ES-I3 (cell line): ENCODE results near the gene RFTN1.

Experiments
- H3K36me3 ChIP-seq: 2 replicates; pipeline ENCODE4 v1.6.1; 2013; ENCODE audit warnings: mild to moderate bottlenecking, low read length, control low read depth, moderate library complexity; ENCODE audit not compliant: insufficient read depth
- H3K4me1 ChIP-seq: 2 replicates; pipeline ENCODE4 v1.6.1; 2013; ENCODE audit warnings: mild to moderate bottlenecking, control low read depth, low read length; ENCODE audit not compliant: insufficient read depth
- H3K9ac ChIP-seq: 2 replicates; pipeline ENCODE4 v1.6.1; 2013; ENCODE audit warnings: low read depth, mild to moderate bottlenecking, low read length, moderate library complexity
- H3K9me3 ChIP-seq: 2 replicates; pipeline ENCODE4 v1.6.1; 2013; ENCODE audit warnings: mild to moderate bottlenecking, low read length, moderate library complexity; ENCODE audit not compliant: control insufficient read depth, insufficient read depth

Gene RFTN1

DNA sequence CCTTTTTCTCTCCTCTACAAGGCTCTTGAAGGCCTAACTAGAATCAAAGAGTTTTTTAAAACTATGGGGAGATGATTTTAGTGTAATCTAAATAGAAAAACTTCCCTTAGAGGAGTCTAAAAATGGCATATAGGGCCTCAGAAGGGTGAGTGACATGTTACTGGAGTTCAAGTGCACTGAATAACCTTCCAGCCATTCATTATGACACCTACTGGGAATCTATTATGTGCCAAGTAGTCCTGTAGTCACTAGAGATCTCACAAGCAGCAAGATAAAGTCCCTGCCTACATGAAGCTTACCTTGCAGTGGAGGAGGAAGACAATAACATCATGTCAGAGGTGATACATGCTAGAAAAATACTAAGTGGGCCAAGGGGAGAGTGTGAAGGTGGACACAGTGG is 152.4 kb downstream of the RFTN1 start:
- Histone ChIP-seq H3K4me1 (no peaks in the 10 kb centered on the region), H3K9me3 (no peaks in the 10 kb centered on the region), H3K36me3 (no peaks in the 10 kb centered on the region), H3K9ac (no peak overlapping the region)

GRCh38 chr3:16359331-16359730 is 154.2 kb downstream of the RFTN1 start:
- Histone ChIP-seq H3K9ac (no peak overlapping the region), H3K36me3 (no peaks in the 10 kb centered on the region), H3K4me1 (no peaks in the 10 kb centered on the region), H3K9me3 (no peaks in the 10 kb centered on the region)

GRCh38 chr3:16358336-16358735 is 155.2 kb downstream of the RFTN1 start:
- no peaks in the 10 kb centered on the region for H3K9me3 ChIP-seq
- H3K9ac ChIP-seq, result no peak overlapping the region
- no peaks in the 10 kb centered on the region for H3K36me3 ChIP-seq
- no peaks in the 10 kb centered on the region for H3K4me1 ChIP-seq

DNA sequence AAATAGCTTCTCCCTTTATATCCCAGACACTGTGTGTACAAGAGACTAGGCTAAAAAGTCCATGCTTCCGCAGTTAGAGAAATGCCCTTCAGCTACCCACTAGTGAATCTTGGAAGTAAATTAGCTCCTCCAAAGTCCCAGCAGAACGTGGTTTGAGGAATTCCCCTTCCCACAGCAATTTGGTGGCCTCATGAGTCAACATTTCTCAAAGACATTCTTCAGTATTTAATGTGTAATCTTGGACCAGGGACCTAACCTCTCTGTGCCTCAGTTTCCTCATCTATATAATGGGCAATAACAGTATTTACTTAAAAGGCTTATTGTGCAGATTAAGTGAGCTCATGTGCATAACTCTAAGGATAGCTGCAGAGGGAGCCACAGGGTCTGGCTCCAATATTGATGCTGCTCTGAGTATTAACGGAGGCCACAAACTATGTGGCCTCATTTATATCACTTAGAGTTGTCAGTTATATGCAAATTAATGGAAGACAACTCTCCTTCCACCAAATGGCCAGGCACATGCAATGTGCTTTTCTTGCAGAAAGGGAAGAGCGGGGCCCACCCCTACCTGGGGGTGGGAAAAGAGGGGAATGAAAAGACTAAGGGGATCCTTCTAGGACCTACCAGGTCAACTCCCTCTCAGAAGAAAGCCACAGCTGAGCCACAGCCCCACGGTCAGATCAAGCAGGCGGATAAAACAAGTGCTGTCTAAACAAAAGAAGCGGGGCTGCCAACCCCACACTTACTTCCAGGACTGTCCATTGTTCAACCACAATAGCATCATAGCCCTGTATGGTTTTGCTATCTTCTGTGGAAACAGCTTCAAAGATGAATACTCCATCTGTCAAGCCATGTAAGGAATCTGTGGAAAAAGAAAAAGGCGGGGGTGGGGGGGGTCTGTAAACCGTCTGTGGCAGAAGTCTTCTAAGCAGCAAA is 156.0 kb downstream of the RFTN1 start:
- Histone ChIP-seq H3K4me1 (no peaks in the 10 kb centered on the region), H3K36me3 (no peaks in the 10 kb centered on the region)

DNA sequence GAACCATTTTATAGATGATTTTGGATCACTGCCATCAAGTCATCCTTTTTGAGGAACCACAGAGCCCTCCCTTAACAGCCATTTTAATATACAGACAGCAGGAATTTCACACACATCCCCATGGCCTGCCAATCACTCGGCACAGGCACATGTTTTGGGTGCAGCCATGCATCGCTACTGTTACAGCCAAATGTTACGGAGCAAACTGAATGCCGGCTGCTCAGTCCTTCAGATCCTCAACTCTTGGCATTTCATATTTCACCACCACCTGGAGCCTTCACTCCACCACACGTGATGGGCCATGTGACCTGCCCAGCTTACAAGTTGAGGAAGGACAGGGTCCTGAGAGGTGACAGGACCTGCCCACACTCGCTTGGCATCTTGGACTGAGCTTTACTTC is 157.7 kb downstream of the RFTN1 start:
- no peak overlapping the region for H3K9ac ChIP-seq
- H3K4me1 ChIP-seq, result peaks cover 4% of the 10 kb centered on the region; the same call in 1 of the 2 replicates

More for the DNA sequence above, 156.0 kb downstream of the RFTN1 start:
- H3K9me3 ChIP-seq, result no peaks in the 10 kb centered on the region
- H3K9ac ChIP-seq, result no peak overlapping the region

GRCh38 chr3:16354291-16354690 is 159.2 kb downstream of the RFTN1 start:
- Histone ChIP-seq H3K4me1 (peaks cover 4% of the 10 kb centered on the region; the same call in 1 of the 2 replicates), H3K36me3 (no peaks in the 10 kb centered on the region), H3K9me3 (no peaks in the 10 kb centered on the region), H3K9ac (no peak overlapping the region)

More for the DNA sequence above, 157.7 kb downstream of the RFTN1 start:
- H3K36me3 ChIP-seq, result no peaks in the 10 kb centered on the region
- no peaks in the 10 kb centered on the region for H3K9me3 ChIP-seq

DNA sequence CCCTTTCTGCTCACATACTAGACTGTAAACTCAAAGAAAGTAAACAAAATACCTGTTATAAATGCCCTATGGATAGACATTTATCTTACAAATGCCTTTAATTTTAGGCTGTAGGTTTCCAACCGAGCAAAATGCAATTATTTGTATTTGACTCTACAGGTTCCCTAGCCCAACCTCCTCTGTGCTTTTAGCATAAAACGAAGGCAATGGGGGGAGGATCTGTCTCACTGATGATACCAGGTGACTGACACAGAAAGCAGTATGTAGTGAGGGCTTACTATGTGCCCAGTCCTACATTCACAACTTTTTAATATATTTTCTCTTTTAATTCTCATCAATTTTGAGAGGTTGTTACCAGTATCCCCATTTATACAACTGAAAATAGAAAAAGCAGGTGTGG is 161.1 kb downstream of the RFTN1 start:
- H3K9ac ChIP-seq, result no peak overlapping the region
- H3K36me3 ChIP-seq, result no peaks in the 10 kb centered on the region
- peaks cover 4% of the 10 kb centered on the region; the same call in 1 of the 2 replicates for H3K4me1 ChIP-seq
- H3K9me3 ChIP-seq, result no peaks in the 10 kb centered on the region

GRCh38 chr3:16350597-16351318 is 162.7 kb downstream of the RFTN1 start:
- Histone ChIP-seq H3K9ac (no peak overlapping the region), H3K4me1 (peaks cover 4% of the 10 kb centered on the region; the same call in 1 of the 2 replicates), H3K36me3 (no peaks in the 10 kb centered on the region), H3K9me3 (no peaks in the 10 kb centered on the region)

DNA sequence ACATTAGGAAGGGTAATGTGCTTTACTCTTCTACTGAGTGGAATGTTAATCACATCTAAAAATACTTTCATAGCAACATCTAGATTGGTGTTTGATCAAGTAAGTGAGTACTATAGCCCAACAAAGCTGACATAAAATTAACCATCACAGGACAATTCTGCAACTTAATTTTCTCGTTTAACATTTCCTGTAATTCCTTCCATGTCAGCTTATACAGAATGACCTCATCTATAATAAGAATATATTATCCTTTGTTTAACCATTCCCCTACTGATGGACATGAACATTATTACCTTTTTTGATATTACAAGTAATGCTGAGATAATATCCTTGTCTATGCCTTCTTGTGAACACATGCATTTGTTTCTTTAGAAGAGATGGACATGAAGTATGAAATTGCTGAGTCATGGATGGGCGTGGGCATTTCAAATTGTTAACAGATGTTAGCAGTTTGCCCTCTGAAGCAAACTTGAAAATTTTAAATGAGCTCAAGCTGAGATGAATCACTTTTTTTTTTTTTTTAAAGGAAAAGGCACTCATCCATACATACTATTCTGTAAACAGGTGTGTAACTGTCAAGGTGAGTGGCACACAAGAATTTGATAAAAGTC is 163.4 kb downstream of the RFTN1 start:
- no peak overlapping the region for H3K9ac ChIP-seq
- no peaks in the 10 kb centered on the region for H3K36me3 ChIP-seq

DNA sequence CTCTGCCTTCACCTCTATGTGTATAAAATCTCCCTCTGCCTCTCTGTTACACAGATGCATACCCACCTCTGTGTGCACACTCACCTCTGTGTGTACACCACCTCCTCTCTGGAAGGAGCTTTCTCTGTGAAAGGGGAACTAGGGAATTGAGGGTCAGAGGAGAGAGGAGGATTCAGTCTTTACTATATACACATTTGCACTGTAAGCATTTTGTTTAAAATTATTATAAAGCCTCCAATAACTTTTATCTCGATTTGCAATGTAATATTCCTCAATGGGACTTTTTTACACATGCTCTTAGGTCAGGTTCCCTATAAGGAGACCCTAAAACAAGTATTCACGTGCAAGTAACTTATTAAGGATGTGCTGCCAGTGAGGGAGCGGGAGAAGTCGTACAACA is 166.0 kb downstream of the RFTN1 start:
- H3K4me1 ChIP-seq, result peaks cover 4% of the 10 kb centered on the region; the same call in 1 of the 2 replicates
- H3K36me3 ChIP-seq, result no peaks in the 10 kb centered on the region
- H3K9ac ChIP-seq, result no peak overlapping the region
- H3K9me3 ChIP-seq, result no peaks in the 10 kb centered on the region

More for the DNA sequence above, 163.4 kb downstream of the RFTN1 start:
- Histone ChIP-seq H3K9me3 (no peaks in the 10 kb centered on the region), H3K4me1 (peaks cover 4% of the 10 kb centered on the region; the same call in 1 of the 2 replicates)

DNA sequence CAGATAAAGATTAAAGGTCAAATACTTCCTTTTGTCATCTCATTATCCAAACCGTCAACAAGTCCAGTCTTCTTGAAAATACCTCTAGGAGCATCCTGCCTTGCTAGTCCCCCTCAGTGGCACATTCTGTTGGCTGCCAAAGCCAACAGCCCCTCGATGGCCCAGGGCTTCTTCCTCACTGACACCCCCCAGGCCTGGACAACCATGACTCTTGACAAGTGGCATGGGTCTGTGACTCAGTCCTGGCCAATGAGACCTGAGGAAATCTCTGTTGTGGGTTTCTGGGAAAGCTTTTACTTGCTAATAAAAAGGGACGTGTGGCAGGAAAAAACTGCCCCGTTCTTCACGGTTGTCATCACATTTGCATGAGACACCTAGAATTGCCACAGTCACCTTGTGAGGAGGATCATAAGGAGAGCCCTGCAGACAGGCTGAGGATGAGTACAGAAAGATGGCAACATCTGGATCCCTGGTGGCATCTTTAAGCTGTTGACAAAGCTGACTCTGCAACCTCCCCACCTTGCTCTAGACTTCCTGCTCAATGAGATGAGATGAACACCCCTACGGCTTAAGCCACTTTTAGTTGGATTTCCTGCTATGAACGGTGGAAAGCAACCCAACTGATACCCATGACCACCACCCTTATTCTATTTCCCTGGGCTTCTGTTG is 167.0 kb downstream of the RFTN1 start:
- Histone ChIP-seq H3K36me3 (no peaks in the 10 kb centered on the region), H3K4me1 (no peaks in the 10 kb centered on the region; the same call in 1 of the 2 replicates), H3K9me3 (no peaks in the 10 kb centered on the region), H3K9ac (no peak overlapping the region)

DNA sequence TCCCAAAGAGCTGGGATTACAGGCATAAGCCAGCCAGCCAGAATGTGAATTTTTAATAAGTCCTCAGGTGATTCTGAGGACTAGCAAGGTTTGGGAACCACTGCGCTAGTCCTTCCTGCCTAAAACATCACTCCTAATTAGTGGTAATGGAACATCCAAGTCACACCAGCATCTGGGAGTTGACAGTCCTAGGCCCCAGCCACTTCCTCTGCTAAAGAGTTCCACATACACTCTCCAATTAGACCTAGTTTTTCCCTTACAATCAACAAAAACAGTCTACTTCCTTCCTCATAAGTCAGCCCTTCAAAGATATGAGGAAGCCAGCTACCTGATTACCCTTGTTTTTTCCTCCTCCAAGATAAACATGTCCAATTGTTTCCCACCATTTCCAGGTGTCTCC is 170.4 kb downstream of the RFTN1 start:
- Histone ChIP-seq H3K4me1 (no peaks in the 10 kb centered on the region), H3K36me3 (no peaks in the 10 kb centered on the region; the same call in 1 of the 2 replicates), H3K9ac (no peak overlapping the region)

DNA sequence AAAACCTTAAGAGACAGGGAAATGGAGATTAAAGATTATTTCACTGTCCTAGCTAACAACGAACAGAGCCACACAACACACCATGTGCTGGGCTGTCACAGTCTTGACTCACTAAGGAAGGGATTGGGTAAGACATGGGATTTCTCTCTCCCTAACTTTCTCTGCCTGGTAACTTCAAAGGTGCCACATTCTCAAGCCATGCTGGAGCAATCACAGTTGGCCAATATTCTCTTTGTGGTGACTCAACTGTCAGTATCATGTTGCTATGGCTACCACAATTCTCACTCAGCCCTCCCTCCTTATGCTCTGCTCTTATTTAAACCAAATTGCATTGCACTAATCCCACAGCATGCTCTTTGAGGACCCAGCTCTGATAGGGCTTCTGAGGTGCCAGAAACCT is 174.5 kb downstream of the RFTN1 start:
- no peaks in the 10 kb centered on the region for H3K4me1 ChIP-seq
- H3K9ac ChIP-seq, result no peak overlapping the region
- H3K9me3 ChIP-seq, result no peaks in the 10 kb centered on the region; the same call in 1 of the 2 replicates
- H3K36me3 ChIP-seq, result no peaks in the 10 kb centered on the region; the same call in 1 of the 2 replicates

More for the DNA sequence above, 170.4 kb downstream of the RFTN1 start:
- no peaks in the 10 kb centered on the region for H3K9me3 ChIP-seq
